ENCODE measurements around the gene POLDIP2. TPM values are rescaled to one million over a fixed set of nuclear protein-coding genes. Genes with fewer than 3 reads are reported as not detected.
A peak's percentile ranks its signal among the peaks of the same experiment; 100 is the strongest.

The POLDIP2 gene
- total RNA-seq, 3 donors from 2014 or later = 71.7 to 82.4 (median 81.3) TPM

DNA sequence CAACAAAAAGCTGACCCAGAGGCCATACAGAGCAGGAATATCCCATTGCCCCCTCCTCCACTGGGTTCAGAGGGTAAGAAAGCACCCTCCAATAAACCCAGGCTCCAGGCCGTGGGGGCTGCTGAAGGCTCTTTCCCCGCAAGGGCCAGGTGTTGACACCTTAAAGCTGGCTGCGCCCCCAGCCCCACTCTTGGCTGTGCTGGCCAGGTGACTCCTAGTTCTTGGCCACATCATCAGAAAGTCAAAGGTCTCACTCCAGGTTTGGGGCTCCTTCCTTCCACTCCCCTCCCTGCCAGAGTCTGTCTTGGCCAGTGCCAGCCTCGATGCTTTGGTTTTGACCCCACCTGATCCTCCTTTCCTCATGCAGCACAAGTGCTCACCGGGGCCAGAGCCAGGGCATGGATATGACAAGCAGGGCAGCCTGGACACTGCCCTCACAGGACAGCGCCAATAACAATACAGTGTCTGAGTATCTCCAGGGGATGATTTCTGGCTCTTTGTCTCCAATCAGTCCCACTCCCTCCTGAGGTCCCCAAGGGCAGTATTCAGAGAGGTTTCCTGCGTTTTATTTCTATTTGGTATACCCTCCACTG, 40.5 kb upstream of the POLDIP2 start:
- no peak for DNase-seq
- intact Hi-C loops (cut with DNase I, micrococcal nuclease) = no loop called here
- Histone ChIP-seq H3K4me3 (no peak overlapping the region), H3K4me1 (ENCODE audit: low read depth) (no peaks in the 10 kb centered on the region), H3K9me3 (no peaks in the 10 kb centered on the region), H3K36me3 (ENCODE audit: low read depth) (no peaks in the 10 kb centered on the region)
- ATAC-seq = peak; percentile 5
- no peak for TF ChIP-seq CTCF (IDR thresholded peaks at IDR 0.05)

- no peaks in the 10 kb centered on the region for H3K36me3 ChIP-seq (ENCODE audit: low read depth)
- no peak overlapping the region for H3K4me3 ChIP-seq
- TF ChIP-seq CTCF (IDR thresholded peaks at IDR 0.05) = no peak
- H3K4me1 ChIP-seq (ENCODE audit: low read depth) = no peaks in the 10 kb centered on the region
- no peaks in the 10 kb centered on the region for H3K9me3 ChIP-seq
- no peak for DNase-seq
- intact Hi-C loops (cut with DNase I, micrococcal nuclease) = no loop called here
- no peak for ATAC-seq
Observed at GRCh38 chr17:28397275-28397674, 39.9 kb upstream of the POLDIP2 start.

DNA sequence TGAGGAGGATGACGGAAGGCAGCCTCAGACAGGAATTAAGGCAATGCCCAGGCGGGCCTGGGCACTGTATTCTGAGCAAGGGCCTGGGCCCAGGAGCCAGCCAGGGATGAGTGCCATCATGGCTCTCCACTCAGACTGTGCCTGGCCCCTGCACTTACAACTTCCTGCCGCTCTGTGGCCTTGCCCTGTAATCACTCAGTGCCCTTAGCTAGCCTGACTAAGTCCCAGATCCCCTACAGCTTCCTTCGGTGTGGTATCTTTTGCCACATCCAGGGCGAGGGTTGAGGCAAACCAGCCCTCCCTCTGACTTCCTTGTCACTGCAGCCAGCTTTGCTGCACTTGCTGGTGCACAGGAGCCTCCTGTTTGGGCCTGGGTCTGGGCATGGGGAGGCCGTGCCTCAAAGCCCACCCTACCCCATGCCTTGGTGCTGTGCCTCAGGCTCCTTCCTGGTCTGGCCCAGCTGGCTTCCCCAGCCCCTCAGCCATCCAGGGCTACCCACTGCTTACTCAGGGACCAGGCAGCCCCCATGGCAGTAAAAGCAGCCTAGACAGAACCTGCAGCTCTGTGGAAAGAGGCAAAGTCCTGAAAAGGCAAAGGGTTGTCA, 39.4 kb upstream of the POLDIP2 start:
- intact Hi-C loops (cut with DNase I, micrococcal nuclease) = no loop called here
- H3K4me1 ChIP-seq (ENCODE audit: low read depth) = no peaks in the 10 kb centered on the region
- DNase-seq (no peak), ATAC-seq (no peak)
- no peaks in the 10 kb centered on the region for H3K9me3 ChIP-seq
- no peak overlapping the region for H3K4me3 ChIP-seq
- H3K36me3 ChIP-seq (ENCODE audit: low read depth) = no peaks in the 10 kb centered on the region
- TF ChIP-seq CTCF (IDR thresholded peaks at IDR 0.05) = no peak

DNA sequence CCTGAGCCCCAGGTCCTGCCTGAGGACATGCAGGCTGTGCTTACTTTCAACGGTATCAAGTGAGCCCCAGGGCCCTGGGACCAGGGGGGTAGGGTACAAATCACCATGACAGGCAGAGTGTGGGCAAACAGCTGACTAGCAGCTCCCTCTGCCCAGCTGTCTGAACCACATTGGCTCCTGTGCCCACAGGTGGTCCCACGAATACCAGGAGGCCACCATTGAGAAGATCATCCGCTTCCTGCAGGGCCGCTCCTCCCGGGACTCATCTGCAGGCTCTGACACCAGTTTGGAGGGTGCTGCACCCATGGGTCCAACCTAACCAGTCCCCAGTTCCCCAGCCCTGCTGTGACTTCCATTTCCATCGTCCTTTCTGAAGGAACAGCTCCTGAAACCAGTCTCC, 38.6 kb upstream of the POLDIP2 start:
- Histone ChIP-seq H3K4me1 (ENCODE audit: low read depth) (no peaks in the 10 kb centered on the region), H3K36me3 (ENCODE audit: low read depth) (no peaks in the 10 kb centered on the region), H3K9me3 (no peaks in the 10 kb centered on the region), H3K4me3 (no peak overlapping the region)
- intact Hi-C loops (cut with DNase I, micrococcal nuclease) = no loop called here
- no peak for ATAC-seq
- DNase-seq = no peak
- no peak for TF ChIP-seq CTCF (IDR thresholded peaks at IDR 0.05)

- Histone ChIP-seq H3K9me3 (no peaks in the 10 kb centered on the region), H3K36me3 (ENCODE audit: low read depth) (no peaks in the 10 kb centered on the region), H3K4me3 (no peak overlapping the region), H3K4me1 (ENCODE audit: low read depth) (no peaks in the 10 kb centered on the region)
- ATAC-seq (no peak), DNase-seq (no peak)
- intact Hi-C loops (cut with DNase I, micrococcal nuclease) = no loop called here
- TF ChIP-seq CTCF (IDR thresholded peaks at IDR 0.05) = no peak
Observed at GRCh38 chr17:28395426-28395825, 38.1 kb upstream of the POLDIP2 start.

Data from mucosa of descending colon (tissue), 3 donors.